ENCODE data around the gene ETFDH. TPM values are rescaled to one million over a fixed set of nuclear protein-coding genes. Genes with fewer than 3 reads are reported as not detected.
A peak's percentile ranks its signal among the peaks of the same experiment; 100 is the strongest.

Gene ETFDH
- total RNA-seq, 1 donor from 2014 or later = 17.0 TPM

DNA sequence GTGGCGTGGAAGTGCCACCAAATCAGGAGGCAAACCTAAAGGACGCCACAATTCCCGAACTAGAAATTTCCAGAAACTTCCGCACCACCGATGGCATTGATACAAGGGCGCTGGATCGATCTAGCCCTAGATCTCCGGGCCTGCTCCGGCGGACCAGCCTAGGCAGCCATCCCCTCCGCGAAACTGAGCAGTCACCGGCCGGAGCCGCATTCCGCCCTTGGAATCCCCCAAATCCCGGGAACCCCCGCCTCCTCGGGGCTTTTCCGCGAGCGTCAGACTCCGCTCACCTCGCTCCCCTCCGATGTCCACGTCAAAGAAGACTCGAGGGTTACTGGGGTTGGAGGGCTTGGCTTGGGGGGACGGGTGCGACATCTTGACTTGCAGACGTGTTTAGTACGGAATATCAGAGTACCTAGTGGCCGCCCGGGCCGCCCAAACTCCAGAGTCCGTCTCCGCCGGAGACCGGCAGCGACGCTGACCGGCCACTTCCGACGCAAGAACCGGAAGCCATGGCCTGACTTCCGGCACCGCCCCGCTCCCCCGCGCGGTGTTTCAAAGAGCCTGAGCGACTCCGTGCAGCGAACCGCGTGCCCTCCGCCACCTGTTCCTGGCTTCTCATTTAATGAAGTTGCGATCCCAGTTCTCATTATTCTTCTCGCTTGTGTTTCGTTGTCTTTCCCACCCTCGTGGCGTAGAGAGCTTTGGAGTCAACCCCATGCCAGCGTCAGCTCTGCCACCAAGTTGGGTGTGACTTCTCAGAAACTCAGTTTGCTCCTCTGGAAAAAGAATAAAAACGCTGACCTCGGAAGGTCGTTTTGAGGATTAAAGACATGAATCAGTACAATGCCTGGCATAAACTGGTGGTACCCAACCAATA lies 51.1 kb downstream of the ETFDH start, which contains the start of gene PPID:
Gene PPID (minus strand): TSS at position 480 of the 877 bp plus-strand sequence. CDS start 108 bp downstream, at position 372.
- Histone ChIP-seq H3K9ac (ENCODE audit: low read length) (peak within 1 kb of the TSS; percentile 95), H3K27ac (ENCODE audit: low read depth, low read length) (peak within 1 kb of the TSS; percentile 95), H3K36me3 (ENCODE audit: insufficient read depth, low read length) (peaks cover 28% of the 10 kb centered on the region), H3K4me2 (ENCODE audit: low read length) (peak within 1 kb of the TSS; percentile 94), H3K27me3 (ENCODE audit: insufficient read depth, low read length) (no peaks in the 10 kb centered on the region), H3K4me3 (ENCODE audit: insufficient read depth, low read depth, low read length) (peak within 1 kb of the TSS; percentile 89), H3K79me2 (ENCODE audit: insufficient read depth, low read length) (peaks cover 40% of the 10 kb centered on the region), H3K9me3 (ENCODE audit: insufficient read depth, low read depth, low read length) (no peaks in the 10 kb centered on the region), H4K20me1 (ENCODE audit: insufficient read depth, low read length) (peaks cover 7% of the 10 kb centered on the region), H2AFZ (ENCODE audit: low read depth, low read length) (peak within 1 kb of the TSS; percentile 93), H3K4me1 (ENCODE audit: insufficient read depth, low read length) (peaks cover 9% of the 10 kb centered on the region)
- Mint-ChIP-seq H3K9me3 (ENCODE audit: unreplicated experiment) (no peaks in the 10 kb centered on the region), H3K27me3 (ENCODE audit: low read depth, unreplicated experiment) (no peaks in the 10 kb centered on the region), H3K4me3 (ENCODE audit: unreplicated experiment) (peak within 1 kb of the TSS; percentile 94), H3K4me1 (ENCODE audit: low read depth, unreplicated experiment) (peaks cover 3% of the 10 kb centered on the region), H3K36me3 (ENCODE audit: low read depth, unreplicated experiment) (peaks cover 2% of the 10 kb centered on the region), H3K27ac (ENCODE audit: unreplicated experiment) (peak within 1 kb of the TSS; percentile 84)
- TF ChIP-seq, protein P1, sequence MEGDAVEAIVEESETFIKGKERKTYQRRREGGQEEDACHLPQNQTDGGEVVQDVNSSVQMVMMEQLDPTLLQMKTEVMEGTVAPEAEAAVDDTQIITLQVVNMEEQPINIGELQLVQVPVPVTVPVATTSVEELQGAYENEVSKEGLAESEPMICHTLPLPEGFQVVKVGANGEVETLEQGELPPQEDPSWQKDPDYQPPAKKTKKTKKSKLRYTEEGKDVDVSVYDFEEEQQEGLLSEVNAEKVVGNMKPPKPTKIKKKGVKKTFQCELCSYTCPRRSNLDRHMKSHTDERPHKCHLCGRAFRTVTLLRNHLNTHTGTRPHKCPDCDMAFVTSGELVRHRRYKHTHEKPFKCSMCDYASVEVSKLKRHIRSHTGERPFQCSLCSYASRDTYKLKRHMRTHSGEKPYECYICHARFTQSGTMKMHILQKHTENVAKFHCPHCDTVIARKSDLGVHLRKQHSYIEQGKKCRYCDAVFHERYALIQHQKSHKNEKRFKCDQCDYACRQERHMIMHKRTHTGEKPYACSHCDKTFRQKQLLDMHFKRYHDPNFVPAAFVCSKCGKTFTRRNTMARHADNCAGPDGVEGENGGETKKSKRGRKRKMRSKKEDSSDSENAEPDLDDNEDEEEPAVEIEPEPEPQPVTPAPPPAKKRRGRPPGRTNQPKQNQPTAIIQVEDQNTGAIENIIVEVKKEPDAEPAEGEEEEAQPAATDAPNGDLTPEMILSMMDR (IDR thresholded peaks at IDR 0.05; ENCODE audit: insufficient read depth, low read depth, low read length) = no peak
- TF ChIP-seq EZH2 (IDR thresholded peaks at IDR 0.05; ENCODE audit: insufficient read depth, low read length) = no peak
- peak; percentile 58 for DNase-seq (ENCODE audit: low read depth)
- FAIRE-seq = no peak

DNA sequence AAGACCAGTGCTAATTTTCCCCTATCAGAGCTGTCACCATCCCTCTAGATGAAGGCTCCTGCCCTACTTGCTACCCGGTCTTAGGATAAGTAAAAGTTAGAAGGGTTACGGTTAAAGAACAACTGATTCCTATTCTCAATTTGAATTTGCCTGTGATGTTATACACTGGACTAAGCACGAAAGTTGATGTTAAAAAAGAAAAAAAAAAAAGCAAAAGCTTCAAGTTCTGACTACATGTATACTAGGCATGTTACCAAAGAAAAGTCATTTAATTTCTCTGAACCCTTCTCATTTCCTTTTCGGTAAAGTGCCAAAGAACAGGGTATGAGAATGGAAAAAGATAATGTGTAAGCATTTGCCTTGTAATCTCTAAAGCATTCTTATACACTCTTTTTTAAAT lies 52.5 kb downstream of the ETFDH start:
- no peak for DNase-seq (ENCODE audit: low read depth)
- Histone ChIP-seq H2AFZ (ENCODE audit: low read depth, low read length) (no peak overlapping the region), H3K79me2 (ENCODE audit: insufficient read depth, low read length) (peaks cover 31% of the 10 kb centered on the region), H3K36me3 (ENCODE audit: insufficient read depth, low read length) (peaks cover 13% of the 10 kb centered on the region), H3K27ac (ENCODE audit: low read depth, low read length) (no peak overlapping the region), H4K20me1 (ENCODE audit: insufficient read depth, low read length) (peaks cover 4% of the 10 kb centered on the region), H3K4me1 (ENCODE audit: insufficient read depth, low read length) (peaks cover 9% of the 10 kb centered on the region), H3K9me3 (ENCODE audit: insufficient read depth, low read depth, low read length) (no peaks in the 10 kb centered on the region), H3K4me3 (ENCODE audit: insufficient read depth, low read depth, low read length) (no peak overlapping the region), H3K4me2 (ENCODE audit: low read length) (no peak overlapping the region), H3K27me3 (ENCODE audit: insufficient read depth, low read length) (peaks cover 5% of the 10 kb centered on the region), H3K9ac (ENCODE audit: low read length) (no peak overlapping the region)
- H3K36me3 Mint-ChIP-seq (ENCODE audit: low read depth, unreplicated experiment) = peaks cover 2% of the 10 kb centered on the region
- H3K4me1 Mint-ChIP-seq (ENCODE audit: low read depth, unreplicated experiment) = peaks cover 3% of the 10 kb centered on the region
- H3K9me3 Mint-ChIP-seq (ENCODE audit: unreplicated experiment) = no peaks in the 10 kb centered on the region
- TF ChIP-seq EZH2 (IDR thresholded peaks at IDR 0.05; ENCODE audit: insufficient read depth, low read length) = no peak
- TF ChIP-seq, protein P1 (IDR thresholded peaks at IDR 0.05; ENCODE audit: insufficient read depth, low read depth, low read length) = no peak
- H3K27me3 Mint-ChIP-seq (ENCODE audit: low read depth, unreplicated experiment) = peaks cover 6% of the 10 kb centered on the region
- peak; percentile 9 for FAIRE-seq
- no peak overlapping the region for H3K4me3 Mint-ChIP-seq (ENCODE audit: unreplicated experiment)
- no peak overlapping the region for H3K27ac Mint-ChIP-seq (ENCODE audit: unreplicated experiment)

DNA sequence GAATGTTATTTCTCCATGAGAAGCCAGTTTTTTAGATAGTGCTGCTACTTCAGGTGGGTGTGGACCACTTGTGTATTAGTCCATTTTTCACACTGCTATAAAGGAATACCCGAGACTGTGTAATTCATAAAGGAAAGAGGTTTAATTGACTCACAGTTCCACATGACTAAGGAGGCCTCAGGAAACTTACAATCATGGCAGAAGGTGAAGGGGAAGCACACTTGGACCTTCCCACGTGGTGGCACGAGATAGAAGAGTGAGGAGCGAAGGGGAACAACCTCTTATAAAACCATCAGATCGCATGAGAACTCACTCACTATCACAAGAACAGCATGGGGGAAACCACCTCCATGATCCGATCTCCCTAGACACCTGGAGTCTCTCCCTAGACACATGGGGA lies 54.5 kb downstream of the ETFDH start:
- H3K4me3 Mint-ChIP-seq (ENCODE audit: unreplicated experiment) = no peak overlapping the region
- H3K9me3 Mint-ChIP-seq (ENCODE audit: unreplicated experiment) = no peaks in the 10 kb centered on the region
- H2AFZ ChIP-seq (ENCODE audit: low read depth, low read length) = no peak overlapping the region
- no peak overlapping the region for H3K4me2 ChIP-seq (ENCODE audit: low read length)
- TF ChIP-seq EZH2 (IDR thresholded peaks at IDR 0.05; ENCODE audit: insufficient read depth, low read length) = no peak
- TF ChIP-seq, protein P1 (IDR thresholded peaks at IDR 0.05; ENCODE audit: insufficient read depth, low read depth, low read length) = no peak
- H3K27me3 Mint-ChIP-seq (ENCODE audit: low read depth, unreplicated experiment) = peaks cover 6% of the 10 kb centered on the region
- H3K27ac ChIP-seq (ENCODE audit: low read depth, low read length) = no peak overlapping the region
- DNase-seq (ENCODE audit: low read depth) (no peak), FAIRE-seq (no peak)
- H3K4me1 ChIP-seq (ENCODE audit: insufficient read depth, low read length) = peaks cover 9% of the 10 kb centered on the region
- H3K9me3 ChIP-seq (ENCODE audit: insufficient read depth, low read depth, low read length) = no peaks in the 10 kb centered on the region
- H3K79me2 ChIP-seq (ENCODE audit: insufficient read depth, low read length) = peaks cover 15% of the 10 kb centered on the region
- no peaks in the 10 kb centered on the region for H3K36me3 Mint-ChIP-seq (ENCODE audit: low read depth, unreplicated experiment)
- no peak overlapping the region for H3K27ac Mint-ChIP-seq (ENCODE audit: unreplicated experiment)
- peaks cover 3% of the 10 kb centered on the region for H4K20me1 ChIP-seq (ENCODE audit: insufficient read depth, low read length)
- no peak overlapping the region for H3K9ac ChIP-seq (ENCODE audit: low read length)
- H3K4me1 Mint-ChIP-seq (ENCODE audit: low read depth, unreplicated experiment) = peaks cover 2% of the 10 kb centered on the region
- peaks cover 5% of the 10 kb centered on the region for H3K27me3 ChIP-seq (ENCODE audit: insufficient read depth, low read length)
- no peaks in the 10 kb centered on the region for H3K36me3 ChIP-seq (ENCODE audit: insufficient read depth, low read length)
- H3K4me3 ChIP-seq (ENCODE audit: insufficient read depth, low read depth, low read length) = no peak overlapping the region
